ENCODE results near the gene ASPN. TPM values are rescaled to one million over a fixed set of nuclear protein-coding genes. Genes with fewer than 3 reads are reported as not detected.

Gene ASPN
- total RNA-seq, 3 donors from 2014 or later, result 3.9 to 6.3 (median 6.2) TPM

GRCh38 chr9:92467041-92467440 lies 15.3 kb downstream of the ASPN start:
- Histone ChIP-seq H3K27me3 (no peaks in the 10 kb centered on the region), H3K36me3 (no peaks in the 10 kb centered on the region), H3K4me1 (no peaks in the 10 kb centered on the region), H3K4me3 (no peak overlapping the region), H3K9me3 (no peaks in the 10 kb centered on the region), H3K27ac (no peak overlapping the region)
- no peak for TF ChIP-seq POLR2AphosphoS5 (IDR thresholded peaks at IDR 0.05)
- TF ChIP-seq, protein P1, sequence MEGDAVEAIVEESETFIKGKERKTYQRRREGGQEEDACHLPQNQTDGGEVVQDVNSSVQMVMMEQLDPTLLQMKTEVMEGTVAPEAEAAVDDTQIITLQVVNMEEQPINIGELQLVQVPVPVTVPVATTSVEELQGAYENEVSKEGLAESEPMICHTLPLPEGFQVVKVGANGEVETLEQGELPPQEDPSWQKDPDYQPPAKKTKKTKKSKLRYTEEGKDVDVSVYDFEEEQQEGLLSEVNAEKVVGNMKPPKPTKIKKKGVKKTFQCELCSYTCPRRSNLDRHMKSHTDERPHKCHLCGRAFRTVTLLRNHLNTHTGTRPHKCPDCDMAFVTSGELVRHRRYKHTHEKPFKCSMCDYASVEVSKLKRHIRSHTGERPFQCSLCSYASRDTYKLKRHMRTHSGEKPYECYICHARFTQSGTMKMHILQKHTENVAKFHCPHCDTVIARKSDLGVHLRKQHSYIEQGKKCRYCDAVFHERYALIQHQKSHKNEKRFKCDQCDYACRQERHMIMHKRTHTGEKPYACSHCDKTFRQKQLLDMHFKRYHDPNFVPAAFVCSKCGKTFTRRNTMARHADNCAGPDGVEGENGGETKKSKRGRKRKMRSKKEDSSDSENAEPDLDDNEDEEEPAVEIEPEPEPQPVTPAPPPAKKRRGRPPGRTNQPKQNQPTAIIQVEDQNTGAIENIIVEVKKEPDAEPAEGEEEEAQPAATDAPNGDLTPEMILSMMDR (IDR thresholded peaks at IDR 0.05), result no peak
- TF ChIP-seq POLR2A (IDR thresholded peaks at IDR 0.05), result no peak
- DNase-seq (ENCODE audit: low spot score in 2 of 2), result no peak
- intact Hi-C loops (cut with DNase I; ENCODE audit: low total_unique reads), result no loop called here

- DNase-seq (ENCODE audit: low spot score in 2 of 2), result no peak
- peak overlapping the region in 1 of 2 donors; percentile 67 for H3K27ac ChIP-seq
- no peaks in the 10 kb centered on the region for H3K9me3 ChIP-seq
- intact Hi-C loops (cut with DNase I; ENCODE audit: low total_unique reads), result no loop called here
- no peaks in the 10 kb centered on the region for H3K36me3 ChIP-seq
- TF ChIP-seq, protein P1 (IDR thresholded peaks at IDR 0.05), result no peak
- H3K27me3 ChIP-seq, result no peaks in the 10 kb centered on the region
- H3K4me3 ChIP-seq, result no peak overlapping the region
- no peaks in the 10 kb centered on the region for H3K4me1 ChIP-seq
Observed at GRCh38 chr9:92463984-92464383, 18.3 kb downstream of the ASPN start.

DNA sequence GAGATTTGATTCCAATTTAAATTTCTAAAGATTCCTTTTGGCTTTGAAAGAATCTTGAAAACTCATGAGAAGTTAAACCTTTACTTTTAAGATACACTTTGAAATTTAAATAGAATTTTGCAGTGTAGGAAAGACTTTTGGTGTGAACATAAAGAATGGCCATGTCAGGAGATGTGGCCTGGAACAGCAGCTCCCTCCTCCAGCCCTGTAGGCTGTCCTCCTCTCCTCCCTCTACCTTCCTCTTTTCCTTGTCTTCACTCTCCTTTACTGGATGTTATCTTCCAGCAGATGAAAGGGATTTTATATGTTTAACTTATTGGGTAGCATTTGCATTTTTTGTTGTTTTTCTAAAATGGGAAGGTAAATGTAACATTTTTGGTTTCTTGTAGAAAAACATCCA lies 18.9 kb downstream of the ASPN start:
- TF ChIP-seq POLR2A (IDR thresholded peaks at IDR 0.05) (no peak), POLR2AphosphoS5 (IDR thresholded peaks at IDR 0.05) (no peak)
- TF ChIP-seq, protein P1 (IDR thresholded peaks at IDR 0.05), result no peak
- intact Hi-C loops (cut with DNase I; ENCODE audit: low total_unique reads), result no loop called here
- no peak for DNase-seq (ENCODE audit: low spot score in 2 of 2)
- Histone ChIP-seq H3K9me3 (no peaks in the 10 kb centered on the region), H3K36me3 (no peaks in the 10 kb centered on the region), H3K27ac (peak overlapping the region in 1 of 2 donors; percentile 67), H3K27me3 (no peaks in the 10 kb centered on the region), H3K4me3 (no peak overlapping the region), H3K4me1 (no peaks in the 10 kb centered on the region)

GRCh38 chr9:92457576-92457975 lies 24.7 kb downstream of the ASPN start:
- Histone ChIP-seq H3K27ac (no peak overlapping the region), H3K36me3 (no peaks in the 10 kb centered on the region), H3K9me3 (no peaks in the 10 kb centered on the region)

DNA sequence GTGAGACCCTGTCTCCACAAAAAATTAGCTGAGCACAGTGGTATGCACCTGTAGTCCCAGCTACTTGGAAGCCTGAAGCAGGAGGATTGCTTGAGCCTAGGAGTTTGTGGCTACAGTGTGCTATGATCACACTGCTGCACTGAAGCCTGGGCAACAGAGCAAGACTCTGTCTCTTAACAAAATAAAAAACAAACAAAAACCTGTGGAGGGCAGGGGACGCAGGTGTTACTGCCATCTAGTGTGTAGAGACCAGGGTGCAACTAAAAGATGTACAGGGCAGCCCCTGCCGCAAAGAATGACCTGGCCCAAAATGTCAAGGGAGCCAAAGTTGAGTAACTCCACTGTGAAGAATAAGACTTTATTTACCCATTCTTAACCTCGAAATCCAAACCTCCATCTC lies 27.1 kb downstream of the ASPN start:
- TF ChIP-seq, protein P1 (IDR thresholded peaks at IDR 0.05), result no peak

More at GRCh38 chr9:92457576-92457975, 24.7 kb downstream of the ASPN start:
- TF ChIP-seq, protein P1 (IDR thresholded peaks at IDR 0.05), result no peak
- TF ChIP-seq POLR2AphosphoS5 (IDR thresholded peaks at IDR 0.05) (no peak), POLR2A (IDR thresholded peaks at IDR 0.05) (no peak)
- H3K4me1 ChIP-seq, result no peaks in the 10 kb centered on the region
- intact Hi-C loops (cut with DNase I; ENCODE audit: low total_unique reads), result no loop called here
- no peak for DNase-seq (ENCODE audit: low spot score in 2 of 2)
- no peak overlapping the region for H3K4me3 ChIP-seq
- H3K27me3 ChIP-seq, result no peaks in the 10 kb centered on the region

More for the DNA sequence above, 27.1 kb downstream of the ASPN start:
- Histone ChIP-seq H3K36me3 (no peaks in the 10 kb centered on the region), H3K4me1 (no peaks in the 10 kb centered on the region), H3K9me3 (no peaks in the 10 kb centered on the region), H3K4me3 (no peak overlapping the region), H3K27me3 (no peaks in the 10 kb centered on the region), H3K27ac (no peak overlapping the region)
- intact Hi-C loops (cut with DNase I; ENCODE audit: low total_unique reads), result no loop called here
- DNase-seq (ENCODE audit: low spot score in 2 of 2), result no peak

Measured in breast epithelium (tissue), 4 donors.